WERI-Rb-1 (cell line): Measurements from ENCODE around the gene SMPD2.

Experiments used
- DNase-seq: peaks from one replicate; pipeline ENCODE4 v3.0.0-alpha.2; 2020
- H3K27ac ChIP-seq: fragments of 250-450 bp; sonication (Bioruptor Pico); 2 replicates; pipeline ENCODE4 v1.5.1; 2020; ENCODE audit warnings: mild to moderate bottlenecking, moderate library complexity
- H3K27me3 ChIP-seq: fragments of 250-450 bp; sonication (Bioruptor Pico); 2 replicates; pipeline ENCODE4 v1.5.1; 2021; ENCODE audit warnings: mild to moderate bottlenecking, low read depth, moderate library complexity; ENCODE audit not compliant: insufficient read depth, severe bottlenecking
- H3K36me3 ChIP-seq: fragments of 250-450 bp; sonication (Bioruptor Pico); 2 replicates; pipeline ENCODE4 v1.5.1; 2020; ENCODE audit warnings: mild to moderate bottlenecking, moderate library complexity
- H3K4me3 ChIP-seq: 2 replicates; pipeline ENCODE4 v1.5.1; 2011; ENCODE audit warnings: low read depth, mild to moderate bottlenecking, control low read depth, low read length
- H3K9me3 ChIP-seq: fragments of 250-450 bp; sonication (Bioruptor Pico); 2 replicates; pipeline ENCODE4 v1.5.1; 2021; ENCODE audit warnings: mild to moderate bottlenecking, moderate library complexity; ENCODE audit not compliant: severe bottlenecking
- TF ChIP-seq, protein P1 (sequence below): IDR thresholded peaks from 2 replicates; pipeline ENCODE4 v1.5.1; 2011; ENCODE audit warnings: low read depth, mild to moderate bottlenecking, control low read depth, inconsistent platforms, low read length

SMPD2 gene

DNA sequence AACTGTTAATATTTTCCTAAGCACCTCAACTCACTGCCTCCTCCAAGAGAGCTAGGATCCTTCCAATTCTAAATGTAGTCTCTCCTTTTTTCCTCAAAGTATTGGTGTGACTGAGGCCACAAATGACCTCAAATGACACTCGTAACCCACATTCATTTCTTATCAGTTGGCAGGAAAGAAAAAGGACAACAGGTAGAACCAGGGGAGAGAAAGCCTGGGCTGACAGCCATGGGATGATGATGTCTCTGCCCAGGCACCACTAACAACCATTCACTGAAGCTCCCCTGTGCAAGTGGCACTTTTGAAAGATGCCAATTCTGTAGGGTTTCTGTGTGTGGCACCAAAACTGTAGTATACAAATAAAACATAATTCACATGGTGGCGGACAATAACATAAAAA lies 35.1 kb downstream of the SMPD2 start:
- Histone ChIP-seq H3K27me3 (no peaks in the 10 kb centered on the region), H3K36me3 (peaks cover 84% of the 10 kb centered on the region), H3K27ac (no peak overlapping the region), H3K4me3 (no peak overlapping the region), H3K9me3 (no peaks in the 10 kb centered on the region)
- TF ChIP-seq, protein P1, sequence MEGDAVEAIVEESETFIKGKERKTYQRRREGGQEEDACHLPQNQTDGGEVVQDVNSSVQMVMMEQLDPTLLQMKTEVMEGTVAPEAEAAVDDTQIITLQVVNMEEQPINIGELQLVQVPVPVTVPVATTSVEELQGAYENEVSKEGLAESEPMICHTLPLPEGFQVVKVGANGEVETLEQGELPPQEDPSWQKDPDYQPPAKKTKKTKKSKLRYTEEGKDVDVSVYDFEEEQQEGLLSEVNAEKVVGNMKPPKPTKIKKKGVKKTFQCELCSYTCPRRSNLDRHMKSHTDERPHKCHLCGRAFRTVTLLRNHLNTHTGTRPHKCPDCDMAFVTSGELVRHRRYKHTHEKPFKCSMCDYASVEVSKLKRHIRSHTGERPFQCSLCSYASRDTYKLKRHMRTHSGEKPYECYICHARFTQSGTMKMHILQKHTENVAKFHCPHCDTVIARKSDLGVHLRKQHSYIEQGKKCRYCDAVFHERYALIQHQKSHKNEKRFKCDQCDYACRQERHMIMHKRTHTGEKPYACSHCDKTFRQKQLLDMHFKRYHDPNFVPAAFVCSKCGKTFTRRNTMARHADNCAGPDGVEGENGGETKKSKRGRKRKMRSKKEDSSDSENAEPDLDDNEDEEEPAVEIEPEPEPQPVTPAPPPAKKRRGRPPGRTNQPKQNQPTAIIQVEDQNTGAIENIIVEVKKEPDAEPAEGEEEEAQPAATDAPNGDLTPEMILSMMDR = no peak
- DNase-seq = no peak

DNA sequence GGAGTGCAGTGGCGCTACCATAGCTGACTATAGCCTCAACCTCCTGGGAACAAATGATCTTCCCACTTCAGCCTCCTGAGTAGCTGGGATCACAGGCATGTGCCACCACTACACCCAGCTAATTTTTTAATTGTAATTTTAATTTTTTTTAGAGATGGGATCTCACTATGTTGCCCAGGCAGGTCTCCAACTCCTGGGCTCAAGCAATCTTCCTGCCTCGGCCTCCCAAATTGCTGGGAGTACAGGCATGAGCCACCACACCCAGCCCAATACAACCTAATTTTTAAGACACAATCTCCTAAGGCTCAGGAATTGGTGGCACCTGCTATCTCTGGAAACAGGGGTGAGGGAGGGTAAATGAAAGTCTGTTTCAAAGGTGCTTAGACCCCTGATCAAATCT lies 36.7 kb downstream of the SMPD2 start:
- H3K4me3 ChIP-seq = no peak overlapping the region
- peaks cover 85% of the 10 kb centered on the region for H3K36me3 ChIP-seq
- no peak for DNase-seq
- no peak overlapping the region for H3K27ac ChIP-seq
- H3K27me3 ChIP-seq = no peaks in the 10 kb centered on the region
- no peaks in the 10 kb centered on the region for H3K9me3 ChIP-seq
- TF ChIP-seq, protein P1 = no peak

DNA sequence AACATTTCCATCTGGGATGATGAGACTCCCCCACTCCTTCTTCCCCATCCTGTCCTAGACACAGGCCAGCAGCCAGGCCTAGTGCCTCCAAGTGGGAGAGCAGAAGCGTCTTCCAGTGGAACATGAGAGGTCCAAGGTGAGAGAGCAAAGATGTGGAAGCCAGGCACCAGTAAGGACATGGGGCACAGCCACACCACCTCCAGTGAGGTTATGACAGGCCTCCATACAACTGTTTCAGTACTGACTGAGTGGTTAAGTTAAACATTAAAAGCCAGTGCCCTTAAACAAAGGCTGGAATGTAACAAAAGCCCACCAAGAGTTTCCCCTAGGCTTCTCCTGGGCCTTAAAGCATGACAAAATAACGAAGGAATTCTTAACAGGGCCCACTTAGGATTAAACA lies 37.2 kb downstream of the SMPD2 start:
- Histone ChIP-seq H3K36me3 (peaks cover 80% of the 10 kb centered on the region), H3K27me3 (no peaks in the 10 kb centered on the region), H3K27ac (no peak overlapping the region), H3K4me3 (no peak overlapping the region), H3K9me3 (no peaks in the 10 kb centered on the region)
- DNase-seq = no peak
- TF ChIP-seq, protein P1 = no peak

DNA sequence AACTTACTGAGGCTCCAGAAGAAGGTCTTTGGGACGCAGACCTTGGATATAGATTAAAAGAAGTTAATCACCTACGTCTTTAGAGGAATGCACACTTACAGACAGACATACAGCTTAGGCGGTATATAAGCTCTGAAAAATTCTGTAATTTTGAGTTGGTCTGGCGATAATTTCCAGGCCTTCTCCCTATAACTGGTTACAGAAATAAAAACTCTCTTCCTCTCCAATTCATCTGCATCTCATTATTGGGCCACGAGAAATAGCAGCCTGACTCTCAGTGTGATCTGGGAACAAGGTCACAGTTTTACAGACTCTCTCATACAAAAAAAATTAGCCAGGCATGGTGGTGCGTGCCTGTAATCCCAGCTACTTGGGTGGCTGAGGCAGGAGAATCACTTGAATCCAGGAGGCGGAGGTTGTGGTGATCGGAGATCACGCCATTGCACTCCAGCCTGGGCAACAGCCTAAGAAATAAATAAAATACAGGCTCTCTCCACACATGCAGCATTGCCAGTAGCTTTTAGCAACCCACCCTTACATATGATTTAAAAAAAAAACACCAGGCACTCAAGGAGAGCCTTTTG lies 37.8 kb downstream of the SMPD2 start:
- TF ChIP-seq, protein P1 = no peak
- no peak for DNase-seq
- Histone ChIP-seq H3K36me3 (peaks cover 76% of the 10 kb centered on the region), H3K27me3 (no peaks in the 10 kb centered on the region), H3K27ac (no peak overlapping the region), H3K9me3 (no peaks in the 10 kb centered on the region), H3K4me3 (no peak overlapping the region)

DNA sequence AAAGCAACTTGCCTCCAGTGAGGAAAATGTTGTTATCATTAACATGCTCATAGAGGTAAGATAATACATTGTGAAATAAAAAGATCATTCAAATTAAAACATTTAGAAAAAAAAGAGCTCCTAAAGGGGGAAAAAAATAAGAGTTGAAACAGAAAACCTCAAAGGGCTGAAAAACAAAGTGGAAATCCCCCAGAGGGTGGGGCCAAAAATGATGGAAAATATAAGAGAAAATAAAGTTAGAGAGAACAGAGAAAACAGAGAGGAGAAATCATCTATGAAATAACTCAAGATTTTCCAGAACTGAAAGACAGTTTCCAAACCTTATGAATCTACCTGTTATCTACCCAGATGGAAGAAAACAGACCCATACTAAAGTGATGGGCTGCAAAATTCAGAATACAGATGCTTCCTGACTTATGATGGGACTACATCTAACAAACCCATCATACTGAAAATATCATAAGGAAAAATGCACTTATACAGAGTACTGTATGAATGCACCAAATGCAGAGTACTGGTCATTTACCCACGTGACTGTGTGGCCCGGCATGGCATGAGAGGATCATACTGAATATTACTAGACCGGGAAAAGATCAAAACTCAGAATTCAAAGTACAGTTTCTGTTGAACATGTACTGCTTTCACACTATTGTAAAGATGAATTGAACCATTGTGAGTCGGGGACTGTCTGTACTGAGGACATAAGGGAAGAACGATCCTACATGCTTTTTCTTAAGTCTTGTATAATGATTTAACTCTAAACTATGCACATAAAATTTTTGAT lies 38.5 kb downstream of the SMPD2 start:
- TF ChIP-seq, protein P1 = no peak
- DNase-seq = no peak
- peaks cover 72% of the 10 kb centered on the region for H3K36me3 ChIP-seq
- no peaks in the 10 kb centered on the region for H3K9me3 ChIP-seq
- H3K27me3 ChIP-seq = no peaks in the 10 kb centered on the region
- no peak overlapping the region for H3K4me3 ChIP-seq
- no peak overlapping the region for H3K27ac ChIP-seq

DNA sequence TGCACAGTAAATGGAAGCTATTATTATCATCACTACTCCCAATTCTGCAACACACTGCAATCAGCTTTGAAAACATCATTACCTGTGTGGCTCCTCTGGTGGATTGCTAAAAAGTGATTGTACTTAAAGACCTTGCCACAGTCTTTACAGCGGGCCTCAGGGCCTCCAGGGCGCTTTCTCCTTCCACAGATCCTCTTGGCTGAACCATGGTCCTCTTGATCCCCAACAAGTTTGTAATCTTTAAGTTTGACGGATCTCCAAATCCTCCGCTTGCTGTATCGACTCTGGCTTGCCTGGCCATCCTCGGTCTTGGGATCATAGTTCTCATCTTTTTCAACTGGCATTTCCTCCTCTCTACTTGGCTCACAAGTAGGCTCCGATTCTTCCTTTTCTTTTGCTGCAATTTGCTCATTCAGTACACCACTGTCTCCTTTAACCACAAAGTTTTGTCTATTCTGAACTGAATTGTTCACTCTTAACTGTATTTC lies 40.5 kb downstream of the SMPD2 start:
- no peak overlapping the region for H3K27ac ChIP-seq
- H3K36me3 ChIP-seq = peaks cover 53% of the 10 kb centered on the region
- TF ChIP-seq, protein P1 = no peak
- H3K27me3 ChIP-seq = no peaks in the 10 kb centered on the region
- no peaks in the 10 kb centered on the region for H3K9me3 ChIP-seq
- no peak overlapping the region for H3K4me3 ChIP-seq
- DNase-seq = no peak
